GM23248 (cell line): ENCODE data around the gene P3H3. TPM values are rescaled to one million over a fixed set of nuclear protein-coding genes. Genes with fewer than 3 reads are reported as not detected.
"Not testable (repeated sequence)": the region's sequence is repeated elsewhere in the genome, so short reads cannot be mapped to it uniquely, and the experiment has no call there.

Experiments used
- DNase-seq: peaks from one replicate; pipeline ENCODE4 v3.0.0-alpha.2; 2015
- H2AFZ ChIP-seq: fragments of 200-600 bp; sonication (generic); 2 replicates; pipeline ENCODE4 v1.6.1; 2016; ENCODE audit warnings: antibody characterized with exemption
- H3F3A ChIP-seq: fragments of 200-600 bp; sonication (generic); 2 replicates; pipeline ENCODE4 v1.6.1; 2016; ENCODE audit warnings: mild to moderate bottlenecking, antibody characterized with exemption, mixed run types; ENCODE audit not compliant: insufficient read depth
- H3K27ac ChIP-seq: fragments of 200-600 bp; sonication (generic); 2 replicates; pipeline ENCODE4 v1.5.1; 2016; ENCODE audit warnings: mild to moderate bottlenecking
- H3K27me3 ChIP-seq: fragments of 200-600 bp; sonication (generic); replicated peaks from 2 replicates; pipeline ENCODE4 v1.6.1; 2016; ENCODE audit warnings: mild to moderate bottlenecking; ENCODE audit not compliant: insufficient read depth
- H3K36me3 ChIP-seq: fragments of 200-600 bp; sonication (generic); 2 replicates; pipeline ENCODE4 v1.6.1; 2016; ENCODE audit warnings: low read depth, mild to moderate bottlenecking
- H3K4me1 ChIP-seq: fragments of 200-600 bp; sonication (generic); 2 replicates; pipeline ENCODE4 v1.6.1; 2016; ENCODE audit warnings: mild to moderate bottlenecking; ENCODE audit not compliant: insufficient read depth
- H3K4me2 ChIP-seq: fragments of 200-600 bp; sonication (generic); one replicate; pipeline ENCODE4 v1.6.1; 2016; ENCODE audit warnings: mild to moderate bottlenecking; ENCODE audit not compliant: unreplicated experiment
- H3K4me3 ChIP-seq: fragments of 200-600 bp; sonication (generic); 2 replicates; pipeline ENCODE4 v1.5.1; 2016; ENCODE audit warnings: mild to moderate bottlenecking
- H3K79me2 ChIP-seq: fragments of 200-600 bp; sonication (generic); 2 replicates; pipeline ENCODE4 v1.6.1; 2016; ENCODE audit warnings: mild to moderate bottlenecking; ENCODE audit not compliant: insufficient read depth
- H3K9ac ChIP-seq: fragments of 200-600 bp; sonication (generic); 2 replicates; pipeline ENCODE4 v1.6.1; 2016; ENCODE audit warnings: mild to moderate bottlenecking
- H3K9me2 ChIP-seq: fragments of 200-600 bp; sonication (generic); 2 replicates; pipeline ENCODE4 v1.6.1; 2016; ENCODE audit warnings: mixed run types, mild to moderate bottlenecking, moderate library complexity; ENCODE audit not compliant: insufficient read depth
- H3K9me3 ChIP-seq: fragments of 200-600 bp; sonication (generic); one replicate; pipeline ENCODE4 v1.6.1; 2017; ENCODE audit warnings: low read depth
- H4K20me1 ChIP-seq: fragments of 200-600 bp; sonication (generic); 2 replicates; pipeline ENCODE4 v1.6.0; 2016; ENCODE audit not compliant: insufficient read depth
- EZH2 ChIP-seq: fragments of 200-600 bp; sonication (generic); IDR thresholded peaks from 2 replicates; pipeline ENCODE4 v1.6.1; 2018; ENCODE audit warnings: antibody characterized with exemption, mild to moderate bottlenecking; ENCODE audit not compliant: insufficient read depth, poor library complexity, severe bottlenecking
- EZH2phosphoT487 ChIP-seq: fragments of 200-600 bp; sonication (generic); IDR thresholded peaks from 2 replicates; pipeline ENCODE4 v1.6.1; 2018; ENCODE audit warnings: antibody characterized with exemption, moderate library complexity, mild to moderate bottlenecking, low read depth; ENCODE audit not compliant: insufficient read depth
- WGBS, 2 experiments: methylation state at CpG; one replicate each; pipeline ENCODE4 v1.1.6; 2015 to 2017; ENCODE audit warnings: low lambda C conversion rate in 2 of 2, low coverage in 1 of 2; ENCODE audit errors: missing lambda C conversion rate in 2 of 2; 5-methylcytosine and 5-hydroxymethylcytosine counted together
- in situ Hi-C: fragments of 300-500 bp; cut with MboI; formaldehyde crosslinking; loops from 2 replicates; pipeline ENCODE4 v1.15.0; 2020
- polyA plus RNA-seq: library from polyadenylated mRNA; unstranded; fragments of >200 nt; fragmentation: Nextera tagmentation; extraction: Ambion mirVana; gene quantifications from 2 replicates; pipeline ENCODE4 v1.2.1, GENCODE V29; 2016
- total RNA-seq: library from RNA; depleted of rRNA; stranded (reverse); fragments of >200 nt; shearing (Covaris generic); gene quantifications from 2 replicates; pipeline ENCODE4 v1.2.3, GENCODE V29; 2014

P3H3 gene
- total and polyA plus RNA-seq, 2 experiments from 2014 or later, result 37.6 to 43.0 TPM

DNA sequence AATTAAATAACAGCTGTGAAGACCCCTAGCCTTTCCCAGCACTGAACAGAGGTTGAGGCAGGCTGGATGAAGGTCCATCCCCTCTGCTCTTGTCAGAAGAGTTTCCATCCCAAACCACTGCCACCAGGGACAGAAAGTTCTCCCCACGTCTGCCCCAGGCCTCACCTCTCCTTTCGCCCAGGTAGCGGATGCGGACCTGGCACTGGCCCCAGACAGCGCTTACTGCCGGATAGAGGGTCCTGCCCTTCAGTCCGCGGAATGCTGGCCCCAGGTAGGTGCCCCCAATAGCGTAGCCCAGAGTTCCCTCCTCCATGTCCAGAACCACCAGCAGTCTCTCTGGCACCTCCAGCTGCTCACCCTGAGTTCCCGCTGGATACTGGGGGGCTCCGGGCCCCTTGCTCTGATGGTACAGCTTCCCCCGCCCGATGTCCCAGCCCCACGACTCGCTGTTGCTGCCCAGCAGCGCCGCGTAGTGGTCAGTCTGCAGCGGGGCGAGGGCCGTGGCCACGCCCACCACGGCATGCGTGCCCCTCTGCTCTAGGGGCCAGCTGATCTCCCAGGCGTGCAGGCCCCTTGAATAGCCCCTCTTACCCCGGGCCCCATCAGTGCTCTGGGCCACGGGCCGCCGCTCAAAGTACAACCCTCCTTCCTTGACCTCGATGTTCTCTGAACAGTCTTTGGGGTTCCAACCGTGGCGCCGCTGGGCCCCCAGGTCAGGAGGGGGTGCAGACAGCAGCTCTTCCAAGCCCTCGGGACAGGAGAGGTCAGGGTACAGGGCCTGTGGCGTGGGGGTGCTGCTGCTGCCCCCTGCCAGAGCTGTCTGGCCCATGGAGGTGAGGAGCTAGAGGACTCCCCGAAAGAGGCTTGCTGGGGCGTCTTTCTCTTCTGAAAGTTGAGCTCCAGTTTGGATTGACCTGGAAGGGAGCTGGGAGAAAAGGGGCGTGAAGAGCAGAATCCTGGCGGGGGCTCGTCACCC is 44.2 kb downstream of the P3H3 start:
- TF ChIP-seq EZH2 (no peak), EZH2phosphoT487 (no peak)
- no peaks in the 10 kb centered on the region; the same call in 1 of the 2 replicates for H4K20me1 ChIP-seq
- H3K4me3 ChIP-seq, result peak overlapping the region; percentile 81
- H3K36me3 ChIP-seq, result peaks cover 19% of the 10 kb centered on the region
- peaks cover 38% of the 10 kb centered on the region for H3F3A ChIP-seq
- peaks cover 44% of the 10 kb centered on the region for H3K79me2 ChIP-seq
- WGBS, 2 experiments, result 5 to 6% methylated on average over 34 to 39 of the region's 40 CpGs
- no peaks in the 10 kb centered on the region for H3K9me3 ChIP-seq
- DNase-seq, result peak; percentile 89
- peak overlapping the region; percentile 78 for H3K27ac ChIP-seq
- in situ Hi-C loops, result no loop called here
- no peaks in the 10 kb centered on the region for H3K27me3 ChIP-seq
- no peaks in the 10 kb centered on the region for H3K9me2 ChIP-seq
- H2AFZ ChIP-seq, result no peak overlapping the region
- H3K4me2 ChIP-seq, result peak overlapping the region; percentile 93
- peak overlapping the region; percentile 85 for H3K9ac ChIP-seq
- peaks cover 33% of the 10 kb centered on the region for H3K4me1 ChIP-seq

DNA sequence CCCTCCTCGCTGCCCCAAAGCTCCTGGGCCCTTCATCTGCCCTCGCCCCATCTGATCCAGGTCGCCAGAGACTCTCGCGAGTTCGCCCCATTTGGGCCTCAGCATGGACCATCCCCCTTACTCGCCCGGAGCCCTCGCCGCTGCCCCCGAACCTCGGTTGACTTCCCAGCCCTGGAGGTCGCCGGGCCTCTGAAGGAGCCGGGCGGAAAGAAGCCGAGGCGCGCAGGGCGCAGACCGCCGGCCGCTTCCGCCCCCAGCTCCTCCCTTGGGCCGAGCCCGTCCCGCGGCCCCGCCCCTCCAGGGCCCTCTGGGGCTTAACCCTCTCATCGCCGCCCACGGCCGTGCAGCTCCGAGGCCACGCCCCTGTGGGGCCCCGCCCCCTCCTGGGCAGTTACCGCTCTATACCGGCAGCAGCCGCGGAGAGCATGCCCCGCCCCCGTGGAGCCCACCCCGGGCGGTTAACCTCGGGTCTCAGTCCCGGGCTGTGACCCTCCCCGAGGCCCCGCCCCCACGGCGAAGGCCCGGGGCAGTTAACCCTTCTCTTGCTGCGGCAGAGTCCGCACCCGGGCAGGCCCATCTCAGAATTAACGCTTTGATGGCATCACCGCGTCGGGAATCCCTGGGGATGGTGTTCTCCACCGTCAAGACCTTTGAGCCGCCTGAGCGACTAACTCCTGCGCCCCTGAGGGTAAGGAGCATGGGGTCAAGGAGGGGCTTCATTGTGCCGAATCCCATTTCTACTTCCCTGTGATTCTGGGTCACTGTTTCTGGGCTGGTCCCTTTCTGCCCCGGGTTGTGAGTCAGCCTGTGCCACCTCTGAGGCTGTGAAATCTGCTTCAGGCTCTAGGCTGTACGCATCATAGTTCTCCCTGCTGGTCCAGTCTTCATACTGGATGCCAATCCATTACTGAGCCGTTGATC is 45.1 kb downstream of the P3H3 start, which contains the start of gene SPSB2:
TSS of gene SPSB2 (minus strand) at position 210 of the 921 bp plus-strand sequence. CDS start 402 bp downstream, outside the sequence.
- peak within 1 kb of the TSS; percentile 85 for H3K9ac ChIP-seq
- peaks cover 34% of the 10 kb centered on the region for H3F3A ChIP-seq
- no peaks in the 10 kb centered on the region for H3K27me3 ChIP-seq
- peaks cover 19% of the 10 kb centered on the region for H3K36me3 ChIP-seq
- H3K4me2 ChIP-seq, result peak within 1 kb of the TSS; percentile 93
- H3K4me1 ChIP-seq, result peaks cover 33% of the 10 kb centered on the region
- H3K9me3 ChIP-seq, result no peaks in the 10 kb centered on the region
- peak; percentile 99 for DNase-seq
- H4K20me1 ChIP-seq, result no peaks in the 10 kb centered on the region; the same call in 1 of the 2 replicates
- 1 to 2% methylated on average over 40 to 60 of the region's 66 CpGs for WGBS, 2 experiments
- peak within 1 kb of the TSS; percentile 78 for H3K27ac ChIP-seq
- peak within 1 kb of the TSS; percentile 81 for H3K4me3 ChIP-seq
- H3K79me2 ChIP-seq, result peaks cover 34% of the 10 kb centered on the region
- H2AFZ ChIP-seq, result peak within 1 kb of the TSS; percentile 77
- H3K9me2 ChIP-seq, result no peaks in the 10 kb centered on the region
- TF ChIP-seq EZH2phosphoT487 (no peak), EZH2 (no peak)
- in situ Hi-C loops, result no loop called here

- peak overlapping the region; percentile 77 for H2AFZ ChIP-seq
- in situ Hi-C loops, result not testable (repeated sequence)
- 30 to 31% methylated on average over 9 of the region's 9 CpGs for WGBS, 2 experiments
Measured at GRCh38 chr12:6874015-6874368, 45.8 kb downstream of the P3H3 start.

GRCh38 chr12:6879824-6880223 is 51.6 kb downstream of the P3H3 start:
- H3K4me3 ChIP-seq, H3F3A ChIP-seq, H3K4me2 ChIP-seq, DNase-seq, in situ Hi-C loops, H3K27me3 ChIP-seq, H3K36me3 ChIP-seq, H4K20me1 ChIP-seq, H2AFZ ChIP-seq, H3K4me1 ChIP-seq, H3K9ac ChIP-seq, H3K79me2 ChIP-seq, H3K9me3 ChIP-seq, H3K27ac ChIP-seq, H3K9me2 ChIP-seq: not testable (repeated sequence)
- WGBS, 2 experiments, result 96 to 98% methylated on average over 11 of the region's 11 CpGs

More at GRCh38 chr12:6874015-6874368, 45.8 kb downstream of the P3H3 start:
- H4K20me1 ChIP-seq, H3K27me3 ChIP-seq, H3K9me3 ChIP-seq, DNase-seq, H3K9me2 ChIP-seq: not testable (repeated sequence)
- H3F3A ChIP-seq, result peaks cover 28% of the 10 kb centered on the region
- peak overlapping the region; percentile 78 for H3K27ac ChIP-seq
- H3K4me3 ChIP-seq, result peak overlapping the region; percentile 81
- peak overlapping the region; percentile 93 for H3K4me2 ChIP-seq
- peaks cover 29% of the 10 kb centered on the region for H3K4me1 ChIP-seq
- H3K36me3 ChIP-seq, result peaks cover 19% of the 10 kb centered on the region
- H3K9ac ChIP-seq, result peak overlapping the region; percentile 85
- H3K79me2 ChIP-seq, result peaks cover 28% of the 10 kb centered on the region
